HG02970 (cell line): ENCODE results near the gene ETV4.

Experiments used
- ATAC-seq: cut with Tn5 transposase; IDR thresholded peaks from one replicate; pipeline ENCODE4 v1.9.1; 2021; ENCODE audit warnings: mild to moderate bottlenecking, moderate library complexity, moderate number of reproducible peaks; ENCODE audit not compliant: unreplicated experiment, low FRiP score

Gene ETV4

DNA sequence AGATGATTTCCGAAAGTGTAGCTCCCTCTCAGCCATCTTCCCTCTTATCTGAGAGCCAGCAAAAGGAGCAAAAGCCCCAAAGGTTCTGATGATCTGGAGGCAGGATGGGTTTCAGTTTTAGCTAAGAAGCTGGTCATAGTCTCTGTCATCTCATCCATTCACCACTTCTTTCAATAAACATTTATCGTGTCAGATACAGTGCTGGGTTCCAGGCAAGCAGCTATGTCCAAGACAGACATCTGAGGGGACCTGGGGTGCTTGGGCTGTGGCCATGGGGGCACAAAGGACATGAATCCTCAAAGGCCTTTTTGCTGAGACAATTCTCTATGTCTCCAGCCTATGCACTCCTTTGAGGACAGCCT is 1.0 kb upstream of the ETV4 start:
- ATAC-seq: no peak

DNA sequence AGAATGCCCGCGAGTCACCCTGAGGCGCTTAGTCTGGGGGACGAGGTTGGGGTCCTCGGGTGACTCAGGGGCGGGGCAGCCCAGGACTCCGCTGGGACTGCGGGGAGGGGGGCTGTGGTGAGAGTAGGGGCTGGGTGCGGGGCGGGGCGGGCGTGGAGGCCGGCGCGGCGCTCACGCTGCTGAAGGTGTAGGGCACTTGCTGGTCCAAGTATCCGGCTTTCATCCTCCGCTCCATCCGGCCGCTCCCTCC is 832 bp downstream of the ETV4 start:
- peak; percentile 15 for ATAC-seq

DNA sequence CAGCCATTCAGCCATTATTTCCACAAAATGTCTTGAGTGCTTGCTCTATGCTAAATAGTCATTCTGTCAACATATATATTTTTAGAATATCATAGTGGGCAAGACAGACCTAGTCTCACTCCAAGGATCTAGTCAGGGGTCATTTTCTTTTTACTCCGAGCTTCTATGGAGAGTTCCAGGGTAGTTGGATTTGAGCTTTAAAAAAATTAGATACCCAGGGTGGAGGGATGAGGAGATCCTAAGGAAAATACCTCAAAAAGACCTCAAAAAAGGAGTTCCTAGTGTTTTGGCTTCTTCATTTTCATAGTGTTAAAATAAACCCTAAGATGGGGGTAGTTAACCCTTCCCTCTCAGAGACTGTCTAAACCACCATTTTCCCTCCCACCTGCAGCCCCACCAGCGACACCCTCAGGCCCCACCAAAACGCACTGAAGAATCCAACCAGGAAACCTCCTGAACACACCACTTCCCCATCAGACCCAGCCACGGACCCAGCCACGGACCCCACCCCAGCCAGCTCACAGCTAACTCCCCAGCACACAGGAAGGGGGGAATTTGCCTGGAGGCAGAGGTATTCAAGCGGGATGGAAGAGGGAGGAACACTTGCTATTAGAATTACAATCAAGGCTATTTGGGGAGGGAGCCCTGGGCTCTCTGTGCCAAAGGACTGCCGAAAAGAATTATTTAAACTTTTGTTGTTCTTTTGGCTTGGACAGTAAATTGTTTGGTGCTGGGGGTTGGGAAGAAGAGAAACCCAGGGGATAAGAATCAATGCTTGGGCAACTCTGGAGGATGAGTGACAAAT is 2.2 kb downstream of the ETV4 start:
- no peak for ATAC-seq

DNA sequence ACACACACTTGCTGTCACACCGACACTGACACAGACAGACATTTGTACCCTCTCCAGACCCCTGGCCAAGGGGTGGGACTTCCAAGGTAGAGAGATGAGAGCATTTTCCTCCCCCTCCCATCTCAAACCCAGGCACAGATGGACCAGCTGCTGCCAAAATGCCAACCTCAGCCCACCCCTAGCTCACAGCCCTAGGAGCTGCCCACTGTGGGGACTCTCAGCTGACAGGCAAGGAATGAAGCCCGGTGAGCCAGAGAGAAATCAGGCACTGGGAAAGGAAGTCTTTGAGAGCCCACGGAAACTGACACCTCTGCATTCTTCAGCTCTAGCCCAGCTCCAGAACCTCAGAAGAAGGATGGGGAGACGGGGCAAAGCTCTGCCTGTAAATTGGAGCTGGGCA is 2.8 kb downstream of the ETV4 start:
- no peak for ATAC-seq

DNA sequence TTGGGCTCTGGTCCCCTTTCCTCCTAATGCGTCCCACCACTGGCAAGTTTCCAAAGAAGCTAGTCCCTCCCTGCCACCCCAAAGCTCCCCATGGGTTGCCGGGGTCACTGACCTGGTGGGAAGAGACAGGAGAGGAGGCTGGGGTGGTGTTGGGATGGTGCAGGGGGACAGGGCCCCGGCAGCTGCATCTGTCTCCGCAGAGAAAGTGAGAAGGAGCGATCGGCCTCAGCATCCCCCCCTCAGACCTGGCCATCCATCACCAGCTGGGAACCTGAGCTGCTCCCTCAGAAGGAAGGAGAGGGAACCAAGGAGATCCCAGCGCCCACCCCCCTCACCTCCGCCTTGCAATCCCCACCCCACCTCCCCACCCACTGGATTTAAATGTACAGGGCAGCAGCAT is 3.3 kb downstream of the ETV4 start:
- ATAC-seq: no peak

DNA sequence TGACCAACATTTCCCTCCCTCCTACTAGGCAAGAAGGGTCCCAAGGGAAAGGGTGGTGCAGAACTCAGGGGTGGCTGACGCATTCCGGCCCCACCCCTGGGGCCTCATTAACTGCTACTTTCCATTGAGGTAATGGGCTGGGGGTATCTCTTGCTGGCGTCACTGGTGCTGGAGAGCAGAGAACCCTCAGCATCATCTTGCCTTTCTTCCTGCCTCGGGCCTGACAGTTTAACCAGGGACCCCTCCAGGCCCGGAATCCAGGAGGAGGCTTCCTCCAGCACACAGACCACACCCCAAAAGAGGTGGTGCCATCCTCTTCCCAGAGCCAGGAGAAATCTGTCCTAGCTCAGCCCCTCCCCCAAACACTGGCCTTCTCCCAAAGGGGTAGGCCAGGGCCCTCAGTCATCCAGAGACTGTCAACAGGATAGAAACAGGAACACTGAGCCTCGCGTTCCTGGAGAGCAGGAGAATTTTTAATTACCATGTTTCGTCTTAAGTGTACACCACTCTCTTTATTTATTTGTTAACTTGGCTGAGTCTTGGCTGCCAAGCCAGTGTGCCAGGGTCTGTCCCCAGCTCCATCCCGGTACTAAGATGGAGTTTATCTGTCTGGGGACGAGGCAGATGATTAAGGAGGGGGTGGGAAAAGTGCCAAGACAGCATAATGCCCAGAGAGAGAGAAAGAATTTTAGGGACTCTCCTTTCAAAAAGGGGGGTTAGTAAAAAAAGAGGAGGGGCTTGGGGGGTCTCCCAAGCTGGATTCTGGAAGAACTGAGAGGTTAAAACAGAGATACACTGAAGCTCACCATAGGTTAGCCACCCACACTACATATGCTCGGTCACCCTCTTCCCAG is 5.1 kb downstream of the ETV4 start:
- ATAC-seq: no peak

DNA sequence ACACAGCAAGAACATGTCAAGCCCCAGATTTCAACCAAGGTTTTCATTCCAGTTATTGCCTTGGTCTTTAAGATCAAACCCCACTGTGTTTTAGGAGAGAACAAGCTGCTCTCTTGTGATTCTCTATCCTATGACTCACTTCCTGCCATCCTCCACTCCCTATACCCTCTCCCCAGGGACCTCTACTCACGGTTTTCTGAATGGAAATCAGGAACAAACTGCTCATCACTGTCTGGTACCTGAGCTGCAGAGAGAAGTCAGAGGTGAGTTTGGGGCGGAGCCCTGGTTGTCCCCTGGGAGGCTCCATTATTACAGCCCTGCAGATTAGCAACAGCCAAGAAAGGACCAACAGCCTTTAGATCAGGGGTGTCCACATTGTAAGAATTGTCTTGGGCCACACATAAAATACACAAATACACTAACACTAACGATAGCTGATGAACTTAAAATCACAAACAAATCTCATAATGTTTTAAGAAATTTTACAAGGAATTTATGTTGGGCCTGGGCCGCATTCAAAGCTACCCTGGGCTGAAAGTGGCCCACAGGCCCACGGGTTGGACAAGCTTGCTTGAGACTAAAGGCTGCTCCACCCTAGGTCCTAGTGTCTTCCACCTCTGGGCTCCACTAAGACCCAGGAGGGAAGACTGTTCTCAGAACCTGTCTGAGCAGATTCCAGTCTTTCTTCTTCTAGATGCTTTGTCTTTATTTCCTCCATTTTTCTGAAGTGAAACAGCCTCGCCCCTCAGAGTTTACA is 9.7 kb downstream of the ETV4 start:
- no peak for ATAC-seq

DNA sequence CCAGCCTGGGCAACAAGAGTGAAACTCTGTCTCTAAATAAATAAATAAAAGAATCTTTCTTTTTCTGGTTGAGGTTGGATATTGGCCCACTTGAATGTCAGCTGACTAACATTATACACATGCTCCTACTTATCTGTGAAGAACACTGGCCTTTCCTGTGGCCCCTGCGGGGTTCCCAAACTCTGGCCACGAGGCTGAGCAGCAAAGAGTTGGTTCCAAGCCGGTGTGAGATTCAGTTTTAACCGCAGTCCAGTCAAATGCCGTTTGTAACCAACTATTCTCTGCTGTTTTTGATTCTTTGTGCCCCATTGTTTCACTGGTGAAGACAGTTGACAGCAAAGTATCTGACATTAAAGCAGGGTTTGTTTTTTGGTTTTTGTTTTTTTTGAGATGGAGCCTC is 11.2 kb downstream of the ETV4 start:
- no peak for ATAC-seq

DNA sequence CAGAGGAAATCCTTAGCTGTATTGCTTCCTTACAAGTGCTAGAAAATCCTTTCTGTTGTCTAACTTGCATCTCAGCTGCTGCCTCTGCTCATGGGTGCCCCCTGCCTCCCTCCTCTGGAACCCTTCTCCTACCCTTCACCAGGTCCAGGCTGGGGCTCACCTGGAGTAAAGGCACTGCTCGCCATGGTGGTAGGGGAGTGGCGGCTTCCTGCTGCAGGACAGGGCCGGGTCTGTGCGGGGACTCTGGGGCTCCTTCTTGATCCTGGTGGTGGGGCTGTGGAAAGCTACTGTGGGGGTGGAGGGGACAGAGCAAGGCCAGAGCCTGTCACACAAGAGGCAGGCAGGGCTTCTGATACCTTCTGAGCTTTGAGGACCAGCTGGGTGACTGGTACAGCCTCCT is 12.4 kb downstream of the ETV4 start:
- ATAC-seq: no peak

DNA sequence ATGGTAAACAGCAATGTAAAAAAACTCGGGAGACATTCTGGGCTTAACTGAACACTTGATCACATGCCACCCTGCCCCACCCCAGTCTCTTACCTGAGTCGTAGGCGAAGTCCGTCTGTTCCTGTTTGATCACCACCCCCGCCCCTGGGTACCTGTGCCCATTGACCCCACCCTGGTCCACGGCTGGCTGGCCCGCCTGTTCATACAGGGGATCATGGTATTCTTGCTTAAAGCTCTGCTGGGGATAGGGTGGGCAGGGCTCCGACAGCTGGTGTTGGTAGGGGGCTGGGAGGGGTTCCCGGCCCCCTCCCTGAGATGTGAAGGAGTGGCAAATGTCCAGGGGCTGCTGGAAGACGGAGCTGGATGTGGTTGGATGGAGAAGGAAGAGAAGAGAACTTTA is 13.6 kb downstream of the ETV4 start:
- ATAC-seq: no peak

DNA sequence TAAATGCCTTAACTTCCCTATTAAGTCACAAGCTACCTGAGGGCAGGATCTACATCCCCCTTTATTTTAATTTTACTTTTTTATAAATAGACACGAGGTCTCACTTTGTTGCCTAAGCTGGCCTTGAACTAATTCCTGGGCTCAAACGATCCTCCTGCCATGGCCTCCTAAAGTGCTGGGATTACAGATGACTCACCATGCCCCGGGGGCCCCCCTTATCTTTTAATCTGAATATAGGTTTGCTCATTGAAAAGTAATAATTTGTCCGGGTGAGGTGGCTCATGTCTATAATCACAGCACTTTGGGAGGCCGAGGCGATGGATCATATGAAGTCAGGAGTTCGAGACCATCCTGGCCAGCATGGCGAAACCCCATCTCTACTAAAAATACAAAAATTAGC is 14.2 kb downstream of the ETV4 start:
- ATAC-seq: no peak

DNA sequence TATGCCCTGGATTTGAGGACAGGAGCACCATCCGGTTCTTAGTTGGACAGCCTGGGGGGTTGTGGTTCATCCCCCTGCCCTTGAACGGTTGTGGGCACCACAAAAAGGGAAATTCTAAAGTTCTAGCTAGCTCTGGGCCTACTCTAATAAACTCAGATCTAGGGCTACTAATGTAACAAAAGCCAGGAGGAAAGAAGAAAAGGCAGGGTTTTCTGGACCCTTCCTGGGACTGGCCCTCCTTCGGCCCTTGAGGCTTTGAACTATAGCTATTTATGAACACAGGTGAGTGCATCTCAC is 15.1 kb downstream of the ETV4 start:
- no peak for ATAC-seq

DNA sequence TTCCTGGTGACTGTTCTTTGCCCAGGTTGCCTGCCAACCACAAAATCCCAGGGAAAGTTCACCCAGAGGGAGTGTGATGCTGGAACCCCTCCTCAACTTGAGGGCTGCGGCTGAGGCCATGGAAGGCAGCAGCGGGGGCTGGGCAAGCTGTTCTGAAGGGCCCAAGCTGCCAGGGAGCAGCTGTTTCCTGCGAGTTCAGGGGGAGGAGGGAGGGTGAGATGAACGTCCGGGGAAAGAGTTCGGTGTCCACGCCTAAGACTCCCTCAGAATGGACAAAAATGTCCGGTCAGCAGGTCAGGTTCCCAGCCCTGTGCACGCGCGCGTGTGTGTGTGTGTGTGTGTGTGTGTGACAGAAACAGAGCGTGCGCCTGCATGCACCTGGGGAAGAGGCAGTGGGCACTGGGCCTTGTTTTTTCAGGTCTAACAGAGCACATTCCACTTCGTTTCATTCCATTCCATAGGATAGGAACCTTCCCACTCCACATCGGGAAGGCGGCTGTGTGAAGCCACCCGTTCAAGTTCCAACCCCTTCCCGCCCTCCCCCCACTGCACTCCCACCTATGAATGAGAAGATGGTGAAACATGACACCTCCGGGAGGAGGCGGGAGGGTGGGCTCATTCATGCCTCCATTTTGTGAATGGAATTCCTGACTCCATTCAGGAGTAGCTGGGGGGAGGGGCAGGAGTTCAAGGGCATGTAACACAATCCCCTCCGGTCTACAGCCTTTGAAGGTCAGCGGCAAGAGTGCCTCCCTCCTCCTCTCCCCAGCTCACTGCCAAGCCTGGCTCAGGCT is 15.7 kb downstream of the ETV4 start:
- no peak for ATAC-seq

DNA sequence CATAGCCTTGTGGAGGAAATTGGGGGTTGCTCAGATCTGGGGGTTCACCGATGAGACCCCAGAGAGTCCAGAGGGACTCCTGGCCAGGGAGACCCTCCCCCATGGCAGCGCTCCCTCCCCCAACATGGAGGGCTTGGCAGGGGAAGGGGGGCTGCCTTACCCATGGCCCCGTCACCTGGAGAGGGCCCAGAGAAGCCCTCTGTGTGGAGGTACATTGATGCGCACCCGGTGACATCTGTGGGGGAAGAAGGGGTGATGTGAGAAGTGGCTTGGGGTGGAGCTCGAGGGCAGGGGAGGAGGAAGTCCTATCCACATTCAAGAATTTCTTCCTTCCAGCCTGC is 16.2 kb downstream of the ETV4 start:
- no peak for ATAC-seq

DNA sequence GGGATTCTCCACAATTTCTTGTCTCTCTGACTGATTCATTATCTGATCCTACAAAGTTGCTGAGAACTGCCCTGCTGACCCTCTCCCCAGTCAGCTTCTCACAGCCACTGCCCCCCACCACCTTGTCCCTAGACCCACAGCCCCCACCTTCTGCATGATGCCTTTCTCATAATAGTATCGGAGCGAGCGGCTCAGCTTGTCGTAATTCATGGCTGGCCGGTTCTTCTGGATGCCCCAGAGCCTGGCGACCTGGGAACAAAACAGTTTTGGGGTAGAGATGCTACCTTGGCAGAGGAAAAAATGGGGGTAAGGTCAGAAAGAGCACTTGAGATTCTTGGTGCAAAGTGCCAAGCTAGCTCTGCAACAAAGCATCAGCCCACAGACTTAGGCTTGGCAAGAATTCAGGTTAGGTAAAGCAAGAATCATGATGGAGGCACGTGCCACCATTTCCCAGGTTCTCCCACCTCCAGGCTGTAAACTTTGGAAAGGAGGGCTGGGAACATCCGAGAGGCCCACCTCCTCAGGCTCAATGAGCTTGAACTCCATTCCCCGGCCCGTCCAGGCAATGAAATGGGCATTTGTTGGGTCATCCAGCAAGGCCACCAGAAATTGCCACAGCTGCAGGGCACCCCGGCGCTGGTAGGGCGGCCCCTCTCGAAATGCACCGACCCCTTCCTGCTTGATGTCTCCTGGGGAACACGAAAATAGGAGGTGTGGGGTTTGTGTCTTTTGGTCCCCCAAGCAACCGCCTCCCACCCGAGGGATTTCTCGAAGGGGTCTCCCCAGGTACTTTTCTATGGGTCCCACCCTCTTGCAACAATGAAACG is 16.9 kb downstream of the ETV4 start:
- no peak for ATAC-seq

DNA sequence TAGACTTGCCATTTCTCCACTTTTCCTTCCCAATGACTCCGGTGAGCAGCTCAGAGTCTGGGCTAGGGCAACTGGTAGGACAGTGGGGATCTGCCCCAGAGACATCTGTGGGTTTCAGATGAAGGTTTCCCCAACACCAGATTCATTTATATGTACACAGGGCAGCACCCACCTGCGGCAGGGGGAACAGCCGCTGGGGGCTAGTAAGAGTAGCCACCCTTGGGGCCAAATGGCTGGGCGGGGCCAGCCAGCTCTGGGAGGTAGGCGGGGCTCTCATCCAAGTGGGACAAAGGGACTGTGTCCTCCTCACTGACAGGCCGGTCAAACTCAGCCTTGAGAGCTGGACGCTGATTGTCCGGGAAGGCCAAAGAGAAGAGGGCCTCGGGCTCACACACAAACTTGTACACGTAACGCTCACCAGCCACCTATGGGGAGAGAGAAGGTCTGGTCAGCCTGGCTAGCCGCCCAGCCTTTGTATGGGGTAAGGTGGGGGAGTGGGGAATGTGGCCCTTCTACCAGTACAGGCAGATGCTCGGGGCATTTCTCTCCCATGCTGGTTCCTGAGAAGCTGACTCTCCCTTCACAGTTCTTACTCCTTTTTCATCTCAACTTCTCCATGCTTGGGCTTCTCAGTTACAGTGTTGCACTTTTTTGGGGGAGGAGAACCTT is 17.7 kb downstream of the ETV4 start:
- ATAC-seq: no peak

DNA sequence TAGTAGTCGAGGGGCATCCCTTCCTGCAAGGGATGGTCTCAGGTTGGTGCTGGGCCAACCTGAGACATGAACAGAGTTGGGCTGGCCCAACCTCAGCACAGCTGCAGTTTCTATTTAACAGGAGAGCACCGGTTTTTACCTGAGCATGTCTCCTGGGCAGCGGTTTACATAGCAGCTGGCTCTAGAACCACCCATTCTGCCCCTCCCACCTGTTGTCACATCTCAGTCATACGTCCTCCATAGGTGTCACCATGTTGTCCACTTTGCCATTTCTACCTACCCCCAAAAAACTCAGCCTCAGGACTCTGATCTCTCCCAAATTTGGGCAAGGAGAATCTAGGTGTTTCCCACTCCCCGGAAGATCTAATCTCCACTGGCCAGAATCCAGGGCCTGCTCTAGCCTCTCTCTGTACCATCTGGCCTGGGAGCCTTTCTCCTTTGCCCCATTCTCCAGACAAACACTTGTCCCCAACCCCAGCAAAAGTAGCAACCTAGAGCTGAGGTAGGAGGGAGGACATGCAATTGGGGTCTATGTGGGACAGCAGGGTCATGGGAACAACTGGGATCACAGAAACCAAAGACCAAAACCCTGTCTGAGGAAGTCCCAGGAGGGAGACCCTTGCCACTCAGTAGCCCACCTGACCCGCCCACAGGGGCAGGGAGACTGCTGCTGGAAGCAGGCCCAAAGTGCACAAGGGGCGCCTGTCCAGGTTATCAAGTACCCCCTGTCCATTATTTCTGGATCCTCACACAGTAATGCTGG is 19.1 kb downstream of the ETV4 start:
- no peak for ATAC-seq

DNA sequence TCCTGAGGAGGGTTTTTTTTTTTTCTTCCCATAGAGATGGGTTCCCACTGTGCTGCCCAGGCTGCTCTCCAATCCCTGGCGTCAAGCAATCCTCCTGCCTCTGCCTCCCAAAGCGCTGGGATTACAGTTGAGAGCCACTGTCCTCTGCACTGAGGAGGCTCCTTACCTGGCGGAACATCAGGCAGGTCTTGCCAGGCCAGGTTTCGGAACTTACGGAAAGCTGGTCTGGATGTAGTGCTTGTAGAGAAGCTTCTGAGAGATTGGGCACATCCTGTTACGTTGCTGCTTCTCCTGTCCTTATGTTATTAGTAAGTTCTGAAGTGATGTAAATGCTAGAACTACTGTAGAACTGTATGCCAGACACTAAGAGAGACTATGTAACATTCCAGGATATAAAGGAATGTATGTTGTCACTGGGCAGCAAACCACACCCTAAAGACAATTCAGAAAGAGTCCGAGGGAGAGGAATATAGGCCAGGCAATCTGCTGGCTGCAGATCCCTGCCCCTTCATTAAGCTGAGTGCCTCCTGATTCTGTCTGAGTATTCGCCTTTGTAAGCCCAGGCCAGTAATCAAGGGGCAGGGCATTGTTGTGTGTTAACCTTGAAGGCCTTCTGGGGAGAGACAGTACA is 21.1 kb downstream of the ETV4 start:
- ATAC-seq: no peak

DNA sequence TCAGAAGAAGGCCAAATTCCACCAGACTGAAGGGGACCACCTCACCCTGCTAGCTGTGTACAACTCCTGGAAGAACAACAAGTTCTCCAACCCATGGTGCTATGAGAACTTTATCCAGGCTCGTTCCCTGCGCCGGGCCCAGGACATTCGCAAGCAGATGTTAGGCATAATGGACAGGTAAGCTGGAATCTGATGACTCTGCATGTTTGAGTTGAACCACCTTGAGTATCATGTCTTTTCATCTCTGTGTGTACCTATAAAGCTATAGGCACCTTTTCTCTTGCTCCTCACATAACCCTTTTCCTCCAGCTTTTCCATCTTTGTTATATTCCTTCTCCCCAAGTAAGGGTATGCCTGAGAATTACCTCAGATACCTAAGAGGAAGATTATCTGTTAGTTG is 24.8 kb downstream of the ETV4 start:
- ATAC-seq: no peak
